Colon (tissue), 2 donors: Measurements from ENCODE around the gene TINCR.
"Not testable (repeated sequence)": the region's sequence is repeated elsewhere in the genome, so short reads cannot be mapped to it uniquely, and the experiment has no call there.

ENCODE experiments used
- FAIRE-seq: peaks from 2 replicates; lab custom pipeline; 2012; peaks lifted over from hg19 to GRCh38; lab: Jason Lieb, UNC
- donor health status: control.
- donor health status: control.

The TINCR gene

DNA sequence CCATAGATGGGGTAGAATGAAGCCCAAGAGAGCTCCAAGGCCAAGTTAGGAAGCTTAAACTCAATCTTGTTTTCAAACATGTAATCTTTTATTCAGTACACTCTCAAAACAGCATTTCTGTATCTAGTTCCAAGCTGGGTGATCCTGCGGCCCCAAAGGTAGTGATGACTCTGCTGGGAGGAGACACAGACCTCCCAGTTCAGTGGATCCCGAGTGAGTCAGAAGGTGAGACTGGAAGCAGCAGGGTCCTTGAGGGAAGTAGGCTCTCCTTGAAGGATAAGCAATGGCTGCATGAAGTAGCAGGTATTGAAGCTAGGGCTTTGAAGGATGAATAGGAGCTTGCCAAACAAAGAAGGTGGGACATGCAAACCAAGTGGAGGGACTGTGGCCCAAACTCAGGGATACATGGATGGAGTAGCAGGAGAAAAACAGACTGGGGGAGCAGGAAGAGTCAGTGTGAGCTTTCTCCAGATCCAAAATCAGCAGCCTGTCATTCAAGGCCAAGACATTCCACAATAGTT, 9.6 kb downstream of the TINCR start:
- FAIRE-seq = no peak

DNA sequence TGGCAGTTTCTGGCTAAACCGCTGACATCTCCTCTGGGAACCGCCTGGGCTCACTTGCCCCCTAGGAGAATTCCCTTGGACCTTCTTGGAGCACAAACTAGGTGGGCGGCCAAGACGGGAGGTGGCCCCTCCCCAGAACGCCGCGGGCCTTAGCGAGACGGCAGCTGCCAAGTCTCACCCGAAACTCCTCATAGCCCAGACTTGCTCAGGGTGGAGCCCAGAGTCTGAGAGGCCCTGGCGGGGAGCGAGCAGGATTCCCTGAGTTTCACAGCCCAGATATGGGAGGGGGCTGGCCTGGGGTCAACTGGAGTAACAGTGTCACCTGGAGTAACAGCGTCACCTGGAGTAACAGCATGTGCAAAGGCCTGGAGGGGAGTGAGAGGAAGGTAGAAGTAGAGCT, 10.1 kb downstream of the TINCR start:
- no peak for FAIRE-seq

DNA sequence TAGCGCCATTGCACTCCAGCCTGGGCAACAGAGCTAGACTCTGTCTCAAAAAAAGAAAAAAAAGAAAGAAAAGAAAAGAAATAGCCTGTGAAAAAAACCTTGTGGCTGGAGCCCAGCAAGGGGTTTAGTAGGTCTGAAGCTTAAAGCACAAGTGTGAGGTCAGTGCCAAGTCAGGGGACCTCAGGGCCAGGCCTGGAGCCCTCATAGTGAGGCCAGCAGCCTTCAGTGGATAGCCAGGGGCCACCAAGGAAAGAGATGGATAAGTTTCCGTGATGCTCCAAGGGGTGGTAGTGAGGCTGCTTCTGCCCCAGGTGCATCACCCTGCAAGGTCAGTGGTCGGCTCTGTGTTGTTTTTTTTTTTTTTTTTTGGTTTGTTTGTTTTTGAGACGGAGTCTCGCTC, 12.9 kb downstream of the TINCR start:
- no peak for FAIRE-seq

DNA sequence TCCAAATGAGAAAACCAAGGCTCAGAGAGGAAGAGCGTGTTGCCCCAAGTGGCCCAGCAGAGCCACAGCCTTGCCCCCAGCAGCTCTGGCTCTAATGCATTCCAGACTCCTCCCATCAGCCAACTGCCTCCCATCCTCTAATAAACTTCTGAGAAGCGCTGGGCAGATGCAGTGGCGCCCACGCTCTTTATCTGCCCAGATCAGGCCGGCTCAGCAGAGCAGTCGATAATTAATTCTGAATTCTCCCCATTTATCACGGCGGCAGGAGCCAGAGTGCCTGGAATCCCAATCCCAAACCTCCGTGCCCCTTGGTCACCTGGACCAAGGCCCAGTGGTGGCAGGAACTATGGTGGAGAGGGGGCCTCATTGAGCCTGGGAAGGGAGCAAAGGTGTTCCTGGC, 13.9 kb downstream of the TINCR start:
- no peak for FAIRE-seq

DNA sequence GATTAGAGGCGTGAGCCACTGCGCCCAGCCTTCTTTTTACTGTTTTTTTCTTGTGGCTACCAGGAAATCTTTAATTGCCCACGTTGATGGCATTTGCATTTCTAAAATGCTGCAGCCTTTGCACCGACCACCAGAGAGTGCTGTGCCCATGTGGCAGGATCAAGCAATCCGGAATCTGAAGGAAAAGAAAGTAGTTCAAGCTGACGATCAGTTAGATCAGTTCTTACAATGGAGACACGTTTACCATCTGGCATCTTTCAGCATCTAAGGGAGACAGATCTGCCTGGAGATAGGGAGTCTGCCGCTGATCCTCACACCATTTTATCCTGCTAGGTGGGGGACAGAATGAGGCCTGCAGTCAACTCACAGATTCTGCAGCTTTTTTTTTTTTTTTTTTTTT, 19.9 kb downstream of the TINCR start:
- FAIRE-seq = no peak

DNA sequence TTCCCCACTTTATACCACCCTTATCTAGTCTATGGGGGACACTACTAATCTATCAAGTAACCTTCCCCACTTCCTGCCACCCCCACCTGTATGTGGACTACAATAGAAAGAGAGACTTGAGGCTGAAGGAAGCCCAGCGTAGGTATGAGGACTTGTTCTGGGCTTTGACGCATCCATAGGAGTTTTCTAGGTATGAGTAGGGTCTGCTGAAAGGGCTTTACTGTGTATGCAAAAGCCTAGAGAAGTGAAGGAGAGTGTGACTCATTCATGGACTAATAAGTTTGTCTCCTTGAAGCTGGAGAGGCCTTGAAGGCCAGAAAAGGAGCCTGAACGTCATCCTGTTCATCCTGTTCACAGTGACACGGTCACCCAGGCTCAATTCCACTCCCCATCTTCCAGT, 21.8 kb downstream of the TINCR start:
- FAIRE-seq = no peak

DNA sequence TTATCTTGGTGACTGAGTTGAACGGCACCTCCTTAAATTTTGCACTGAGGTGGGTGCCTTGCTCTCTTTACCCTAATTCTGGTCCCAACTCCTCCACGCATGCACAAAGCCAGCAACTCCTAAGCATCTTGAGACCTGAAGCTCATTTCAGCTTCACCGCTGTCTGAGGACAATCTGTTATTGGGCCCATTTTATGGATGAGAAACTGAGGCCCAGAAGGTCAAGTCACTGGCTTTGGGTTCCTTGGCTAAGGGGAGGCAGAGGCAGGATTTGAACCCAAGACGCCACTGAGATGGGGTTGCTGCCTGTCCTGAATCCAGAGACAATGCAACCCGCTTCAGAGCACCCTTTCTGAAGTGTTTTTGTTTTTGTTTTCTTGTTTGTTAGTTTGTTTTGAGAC, 22.7 kb downstream of the TINCR start:
- no peak for FAIRE-seq

DNA sequence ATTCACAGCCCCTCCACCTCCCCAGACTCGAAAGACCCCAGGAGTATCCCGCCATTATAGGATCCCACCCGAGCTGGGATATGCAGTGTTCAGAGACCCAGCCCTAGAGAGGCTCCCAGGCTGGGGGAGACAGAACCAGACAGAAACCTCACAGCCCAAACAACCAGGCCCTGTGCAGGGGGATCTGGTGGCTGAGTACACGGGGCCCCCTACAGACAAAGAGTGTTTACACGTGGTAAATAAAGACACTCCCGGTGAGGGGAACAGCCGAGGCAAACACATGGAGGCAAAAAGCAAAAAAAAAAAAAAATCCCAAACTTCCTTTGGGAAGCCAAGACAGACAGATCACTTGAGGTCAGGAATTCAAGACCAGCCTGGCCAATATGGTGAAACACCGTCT, 25.1 kb downstream of the TINCR start:
- no peak for FAIRE-seq

DNA sequence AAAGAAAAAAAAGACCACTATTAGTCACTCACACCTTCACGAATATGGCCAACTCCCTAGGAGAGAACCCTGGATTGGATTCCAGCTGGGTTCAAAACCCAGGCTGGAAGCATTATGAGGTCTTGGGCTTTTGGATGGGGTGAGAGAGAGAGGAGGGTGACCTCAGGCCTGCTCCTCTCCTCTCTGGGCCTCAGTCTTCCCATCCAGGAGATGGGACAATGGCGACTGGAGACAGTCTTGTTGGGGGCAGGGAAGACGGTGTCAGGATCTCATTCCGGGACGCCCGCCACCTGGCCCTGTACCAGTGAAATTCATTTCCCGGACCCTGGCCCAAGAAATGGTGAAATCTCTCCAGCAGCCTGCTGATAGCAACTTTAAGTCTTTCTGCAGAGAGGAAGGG, 26.3 kb downstream of the TINCR start:
- FAIRE-seq = no peak

DNA sequence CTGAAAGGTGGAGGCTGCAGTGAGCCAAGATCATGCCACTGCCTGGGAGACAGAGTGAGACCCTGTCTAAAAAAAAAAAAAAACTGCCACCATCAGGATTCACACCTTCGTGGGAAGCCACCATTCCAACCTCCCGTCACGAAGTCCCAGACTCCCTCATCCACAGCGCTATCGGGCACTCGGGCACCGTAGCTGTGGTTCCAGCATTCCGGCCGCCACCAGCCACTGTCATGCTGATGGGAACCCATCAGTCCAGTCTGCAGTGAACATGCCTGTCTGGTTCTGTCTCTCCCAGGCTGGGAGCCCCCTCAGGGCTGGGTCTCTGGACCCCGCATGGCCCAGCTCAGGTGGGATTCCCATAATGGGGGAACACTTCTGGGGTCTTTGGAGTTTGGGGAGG, 27.5 kb downstream of the TINCR start:
- FAIRE-seq = no peak

DNA sequence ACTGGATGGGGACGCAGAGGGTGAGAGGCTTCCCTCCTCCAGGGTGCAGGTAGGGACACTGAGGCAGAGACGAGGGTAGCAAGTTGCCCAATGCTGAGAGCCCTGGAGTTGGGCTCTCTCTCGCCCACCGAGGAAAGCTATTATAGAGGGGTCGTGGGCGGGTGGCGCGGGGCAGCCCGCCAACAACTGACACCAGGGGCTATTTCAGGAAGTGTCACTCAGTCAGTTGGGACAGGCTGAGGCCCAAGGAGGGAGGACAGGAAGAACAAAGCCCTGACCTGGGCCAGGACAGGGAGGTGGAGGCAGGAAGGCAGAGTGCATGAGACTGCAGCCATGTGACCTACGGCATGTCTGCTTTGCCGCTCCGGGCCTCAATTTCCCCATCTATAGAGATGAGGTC, 29.9 kb downstream of the TINCR start:
- FAIRE-seq = no peak

DNA sequence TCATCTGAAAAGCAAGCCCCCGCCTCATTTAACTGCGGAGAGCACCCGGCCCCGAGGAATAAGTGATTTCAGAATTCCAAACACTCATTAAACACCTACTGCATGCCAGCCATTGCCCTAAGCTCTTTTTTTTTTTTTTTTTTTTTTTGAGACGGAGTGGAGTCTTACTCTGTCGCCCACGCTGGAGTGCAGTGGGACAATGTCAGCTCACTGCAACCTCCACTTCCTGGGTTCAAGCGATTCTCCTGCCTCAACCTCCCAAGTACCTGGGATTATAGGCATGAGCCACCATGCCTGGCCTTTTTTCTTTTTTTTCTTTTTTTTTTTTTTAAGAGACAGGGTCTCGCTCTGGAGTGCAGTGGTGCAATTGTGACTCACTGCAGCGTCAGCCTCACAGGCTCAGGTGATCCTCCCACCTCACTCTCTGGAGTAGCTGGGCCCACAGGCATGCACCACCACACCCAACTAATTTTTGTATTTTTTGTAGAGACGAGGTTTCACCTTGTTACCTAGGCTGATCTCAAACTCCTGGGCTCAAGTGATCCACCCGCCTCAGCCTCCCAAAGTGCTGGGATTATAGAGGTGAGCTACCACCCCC, 30.7 kb downstream of the TINCR start:
- not testable (repeated sequence) for FAIRE-seq

DNA sequence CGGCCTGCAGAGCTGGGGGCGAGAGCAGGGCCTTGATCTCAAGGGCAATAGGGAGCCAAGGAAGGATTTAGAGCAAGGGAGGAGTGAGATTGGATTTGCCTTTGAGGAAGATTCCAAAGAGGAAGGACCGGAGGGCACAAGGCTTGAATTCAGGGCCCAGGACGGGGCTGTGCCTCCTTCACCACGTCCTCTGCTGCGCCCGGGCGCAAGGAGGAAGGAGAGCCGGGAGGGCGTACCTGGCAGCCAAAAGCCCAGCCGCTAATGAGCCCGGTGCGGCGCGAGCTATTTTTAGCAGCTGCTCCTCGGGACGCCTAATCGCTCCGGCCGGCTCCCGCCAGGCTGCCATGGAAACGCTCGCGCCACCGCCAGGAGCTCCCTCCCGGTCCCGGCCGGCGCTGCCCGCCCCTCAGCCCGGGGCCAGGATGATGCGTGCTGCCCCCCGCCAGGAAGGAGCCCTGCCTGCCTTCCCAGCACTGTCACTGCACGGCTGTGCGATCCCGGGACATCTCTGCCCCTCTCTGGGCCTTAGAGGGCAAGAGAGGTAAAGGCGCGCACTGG, 31.3 kb downstream of the TINCR start:
- no peak for FAIRE-seq

DNA sequence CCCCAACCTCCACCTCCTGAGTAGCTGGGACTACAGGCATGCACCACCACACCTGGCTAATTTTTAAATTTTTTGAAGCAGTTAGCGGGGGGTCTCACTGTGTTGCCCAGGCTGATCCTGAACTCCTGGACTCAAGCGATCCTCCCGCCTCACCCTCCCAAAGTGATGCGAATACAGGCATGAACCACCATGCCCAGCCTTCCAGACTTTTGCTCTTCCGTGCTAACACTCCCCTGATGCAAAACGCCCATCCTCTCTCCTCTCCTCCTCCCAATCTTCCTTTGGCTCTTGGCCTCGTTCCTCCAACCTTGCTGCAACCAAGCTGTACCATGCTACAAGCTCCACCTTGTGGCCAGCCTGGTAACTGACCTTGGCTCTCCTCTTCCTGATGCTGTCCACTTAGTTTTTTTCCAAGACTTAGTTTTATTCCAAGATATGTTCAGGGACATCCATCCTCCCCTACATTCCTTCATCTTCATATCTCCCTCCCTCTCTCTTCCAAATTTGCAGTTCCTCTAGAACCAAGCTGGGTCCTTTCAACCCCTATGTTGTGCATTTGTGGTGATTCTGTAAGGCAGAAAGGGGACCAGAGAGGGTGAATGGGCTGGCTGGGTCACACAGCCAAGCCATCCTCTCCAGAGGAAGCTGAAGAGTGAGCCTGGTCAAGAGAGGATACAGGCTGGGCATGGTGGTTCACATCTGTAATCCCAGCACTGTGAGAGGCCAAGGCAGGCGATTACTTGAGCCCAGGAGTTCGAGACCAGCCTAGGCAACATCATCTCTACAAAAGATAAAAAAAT, 32.8 kb downstream of the TINCR start:
- FAIRE-seq = no peak

DNA sequence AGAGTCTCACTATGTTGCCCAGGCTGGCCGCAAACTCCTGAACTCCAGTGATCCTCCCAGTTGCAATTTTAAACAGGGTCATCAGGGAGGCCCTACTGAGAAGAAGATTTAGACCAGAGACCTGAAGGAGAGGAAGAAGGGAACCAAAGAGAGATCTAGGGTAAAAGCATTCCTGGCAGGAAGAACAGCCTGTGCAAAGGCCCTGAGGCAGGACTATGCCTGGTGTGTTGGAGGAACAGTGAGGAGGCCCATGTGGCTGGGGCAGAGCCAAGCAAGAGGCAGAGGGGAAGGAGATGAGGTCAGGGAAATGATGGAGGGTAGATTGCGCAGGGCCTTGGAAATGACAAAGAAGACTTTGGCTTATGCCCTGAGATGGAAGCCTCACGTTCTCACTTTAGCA, 34.5 kb downstream of the TINCR start:
- no peak for FAIRE-seq

DNA sequence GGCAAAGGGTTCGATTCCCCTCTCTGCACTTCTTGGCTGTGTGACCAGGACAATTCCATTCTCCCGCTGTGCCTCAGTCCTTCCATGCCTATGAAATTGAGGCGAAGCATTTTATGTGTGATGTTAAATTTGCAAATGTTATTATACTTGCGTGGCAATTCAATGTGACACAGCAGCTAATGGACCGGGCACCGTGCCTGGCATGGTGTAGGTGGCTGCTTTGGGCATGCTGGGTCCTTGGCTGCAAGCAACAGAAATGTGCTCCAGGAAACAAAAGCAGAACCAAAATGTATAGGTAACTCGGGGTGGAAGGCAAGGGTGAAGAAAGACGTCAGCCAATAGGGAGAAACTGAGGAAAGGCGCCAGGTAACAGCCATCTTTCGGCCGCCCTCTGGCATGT, 37.1 kb downstream of the TINCR start:
- no peak for FAIRE-seq

DNA sequence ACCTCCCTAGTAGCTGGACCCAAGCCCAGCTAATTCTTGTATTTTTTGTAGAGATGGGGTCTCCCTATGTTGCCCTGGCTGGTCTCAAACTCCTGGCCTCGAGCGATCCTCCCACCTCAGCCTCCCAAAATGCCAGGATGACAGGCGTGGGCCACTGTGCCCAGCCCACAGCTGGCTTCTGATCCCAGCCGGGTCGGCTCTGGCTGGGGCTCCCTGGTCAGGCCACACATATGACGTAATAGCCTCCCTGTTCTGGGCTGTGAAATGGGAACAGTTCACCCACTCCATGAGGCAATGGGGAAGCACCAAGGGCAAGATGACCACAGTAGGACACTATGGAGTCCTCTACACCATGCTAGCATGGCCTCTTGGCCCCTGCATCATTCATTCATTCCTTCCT, 41.1 kb downstream of the TINCR start:
- no peak for FAIRE-seq

DNA sequence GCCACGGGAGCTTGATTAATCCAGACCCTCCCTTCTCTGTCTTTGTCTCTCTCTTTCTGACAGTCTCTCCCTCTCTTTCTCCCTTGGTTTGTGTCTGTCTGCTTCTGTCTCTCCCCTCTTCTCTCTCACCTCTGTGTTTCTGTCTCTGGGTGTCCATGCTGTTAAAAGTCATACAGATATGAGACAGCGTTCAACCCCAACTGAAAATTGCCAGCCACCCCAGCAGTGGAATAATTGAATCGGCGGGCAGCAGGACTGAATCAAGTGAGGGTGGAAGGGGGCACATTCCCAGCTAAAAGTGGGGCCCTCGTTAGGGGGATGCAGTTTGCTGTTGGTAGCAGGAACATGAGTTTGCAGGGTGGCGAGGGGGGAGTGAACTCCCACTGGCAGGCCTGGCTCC, 43.7 kb downstream of the TINCR start:
- no peak for FAIRE-seq

DNA sequence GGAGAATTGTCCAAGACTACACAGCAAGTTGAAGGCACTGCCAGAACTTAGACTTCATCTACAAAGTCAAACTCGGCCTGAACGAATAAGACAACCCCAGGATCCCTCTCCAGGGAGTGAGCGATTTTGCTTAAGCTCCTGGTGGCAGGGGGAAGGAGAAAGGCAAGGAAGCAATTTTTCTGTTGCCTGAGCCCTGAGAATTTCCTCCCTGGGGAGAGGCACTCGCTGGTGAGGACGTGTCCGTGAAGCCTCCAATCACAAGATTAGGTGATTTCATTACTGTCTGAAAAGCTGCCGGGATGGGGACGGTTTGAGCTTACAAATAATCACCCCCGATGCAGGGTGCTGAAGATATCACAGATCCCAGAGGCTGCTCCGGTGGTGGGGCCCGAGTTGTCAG, 45.6 kb downstream of the TINCR start:
- no peak for FAIRE-seq

DNA sequence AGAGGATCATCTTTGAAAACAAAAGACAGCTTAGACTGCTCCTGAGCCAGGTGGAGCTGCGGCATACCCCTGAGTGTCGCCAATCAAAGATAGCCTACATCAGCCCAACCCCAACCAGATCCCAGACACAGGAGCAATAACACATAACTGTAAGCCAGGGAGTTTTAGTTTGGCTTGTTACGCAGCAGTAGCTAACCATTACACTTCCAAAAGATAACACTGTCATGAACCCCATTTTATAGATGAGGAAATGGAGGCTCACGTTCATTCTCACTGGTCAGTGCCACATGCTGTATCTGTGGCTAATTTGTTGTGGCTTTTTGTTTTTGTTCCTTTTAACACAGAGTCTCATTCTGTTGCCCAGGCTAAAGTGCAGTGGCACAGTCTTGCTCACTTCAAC, 47.3 kb downstream of the TINCR start:
- no peak for FAIRE-seq

DNA sequence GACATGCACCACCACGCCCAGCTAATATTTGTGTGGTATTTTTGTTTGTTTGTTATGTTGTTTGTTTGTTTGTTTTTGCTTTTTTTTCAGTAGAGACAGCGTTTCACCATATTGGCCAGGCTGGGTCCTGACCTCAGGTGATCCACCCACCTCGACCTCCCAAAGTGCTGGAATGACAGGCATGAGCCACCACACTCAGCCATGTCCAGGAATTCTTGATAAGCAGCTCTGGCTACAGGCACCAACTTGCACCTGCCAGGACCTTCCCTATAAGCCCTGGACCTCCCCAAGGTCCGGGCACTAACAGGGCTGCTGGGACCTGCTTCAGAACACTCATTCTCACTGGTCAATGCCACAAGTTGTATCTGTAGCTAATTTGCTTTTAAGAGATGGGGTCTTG, 48.7 kb downstream of the TINCR start:
- FAIRE-seq = no peak

DNA sequence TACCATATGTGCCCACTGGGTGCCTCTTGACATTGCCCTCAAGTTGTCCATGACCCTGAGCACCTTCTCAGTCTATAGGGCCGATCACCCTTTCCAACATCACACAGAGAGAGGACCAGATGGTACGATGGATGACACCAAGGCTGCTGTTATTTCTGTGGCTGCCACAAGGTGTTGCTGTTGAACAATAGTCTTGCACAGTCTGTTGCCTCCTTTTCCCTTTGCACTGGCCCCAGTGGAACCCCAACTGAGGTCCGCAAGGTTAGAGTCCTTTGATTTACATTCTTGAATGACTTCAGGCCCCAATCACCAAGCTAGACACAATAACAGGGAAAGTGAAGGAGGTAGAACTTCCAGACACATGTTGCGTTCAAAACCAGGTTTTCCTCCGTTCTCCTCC, 52.0 kb downstream of the TINCR start:
- FAIRE-seq = no peak

DNA sequence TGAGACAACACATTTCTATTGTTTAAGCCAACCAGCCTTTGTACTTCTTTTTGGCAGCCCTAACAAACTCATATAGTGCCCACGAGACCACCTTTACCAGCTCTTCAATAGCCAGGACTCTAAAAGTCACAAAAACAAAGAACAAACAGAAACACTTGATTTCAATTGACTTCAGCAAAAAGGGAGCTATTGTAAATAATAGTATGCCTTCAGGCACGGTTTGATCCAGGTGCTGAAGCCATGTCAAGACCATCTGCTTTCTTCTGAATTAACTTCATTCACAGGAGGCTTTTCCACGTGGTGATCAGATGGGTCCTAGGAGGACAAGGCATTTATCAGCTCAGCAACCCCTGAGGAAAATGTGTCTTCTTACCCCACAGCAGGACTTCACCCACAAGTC, 53.8 kb downstream of the TINCR start:
- no peak for FAIRE-seq

DNA sequence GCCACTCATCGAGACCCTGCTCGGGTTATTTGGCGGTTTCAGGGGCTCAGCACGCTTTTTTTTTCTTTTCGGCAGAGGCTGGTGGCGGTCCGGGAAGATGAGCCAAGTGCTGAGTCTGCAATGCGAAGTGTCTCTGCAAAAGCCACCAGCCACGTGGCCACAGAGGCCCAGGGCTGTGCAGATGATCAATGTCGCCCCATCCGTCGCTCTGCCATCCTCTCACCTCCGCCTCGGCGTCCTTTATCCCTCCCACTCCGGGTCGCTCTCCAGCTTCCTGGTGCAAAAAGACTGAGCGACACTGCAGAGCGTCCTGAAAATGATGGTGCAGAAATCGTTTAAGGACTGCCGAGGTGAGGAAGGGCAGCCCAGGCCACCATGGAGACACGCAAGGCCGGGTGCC, 55.0 kb downstream of the TINCR start:
- no peak for FAIRE-seq
